HCT116 (cell line): ENCODE measurements around the gene AMY2B. TPM values are rescaled to one million over a fixed set of nuclear protein-coding genes. Genes with fewer than 3 reads are reported as not detected.

Experiments
- total RNA-seq: library from RNA; stranded (reverse); gene quantifications from one replicate; pipeline ENCODE4 v1.2.1, GENCODE V29; 2021; ENCODE audit not compliant: unreplicated experiment

The AMY2B gene
- total RNA-seq, 1 experiment from 2014 or later = 2.6 TPM

Other genes starting within 250 kb of the AMY2B start
- 11.1 TPM for gene RNPC3, start 45.9 kb upstream of the AMY2B start, total RNA-seq
- 0.42 TPM for gene AMY2A, start 45.8 kb downstream of the AMY2B start, total RNA-seq
- not detected for gene AMY1A, start 84.2 kb downstream of the AMY2B start, total RNA-seq
- not detected for gene AMY1B, start 124.6 kb downstream of the AMY2B start, total RNA-seq
- gene AMY1C, start 178.3 kb downstream of the AMY2B start, total RNA-seq = not detected